ENCODE results near the gene DSC3.

DNA sequence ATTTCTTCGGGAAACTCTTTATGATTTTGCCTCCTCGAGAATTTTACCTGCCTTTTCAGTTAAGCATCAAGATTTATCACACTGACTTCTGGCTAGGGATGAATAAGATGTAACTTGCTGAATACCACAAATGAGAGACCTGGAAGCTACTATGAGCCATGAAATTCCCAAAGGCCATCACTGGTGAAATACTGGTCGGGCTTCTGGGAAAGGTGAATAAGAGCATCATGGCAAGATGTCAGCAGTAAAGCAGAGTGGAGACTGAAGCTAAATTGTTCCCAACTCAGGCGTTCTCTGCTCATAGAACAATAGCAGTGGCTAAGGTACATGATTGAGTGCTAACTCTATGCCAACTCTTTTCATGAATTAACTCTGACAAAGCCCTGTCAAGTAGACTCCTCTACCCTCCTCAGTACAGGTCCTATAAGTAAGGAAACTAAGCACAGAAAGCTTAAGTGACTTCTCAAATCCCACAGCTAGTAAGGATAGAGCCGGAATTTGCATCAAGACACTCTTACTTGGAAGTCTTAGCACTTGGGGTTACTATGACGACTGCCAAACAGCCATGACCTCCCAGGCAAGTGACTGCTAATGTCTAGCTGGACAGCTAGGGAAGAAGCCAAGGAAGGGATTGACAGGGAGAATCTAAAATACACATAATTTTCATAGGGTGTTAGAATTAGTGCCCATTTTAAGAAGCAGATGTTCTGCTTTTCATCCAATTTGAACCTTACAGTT is 22.7 kb upstream of the DSC3 start:
- TF ChIP-seq POLR2A (IDR thresholded peaks at IDR 0.05) = no peak
- no peak for TF ChIP-seq CTCF (IDR thresholded peaks at IDR 0.05)

Measured in thyroid gland (tissue), 4 donors.